Stimulated activated CD4-positive, alpha-beta T cell treated with anti-CD3 and anti-CD28 coated beads, Interleukin-4, amount 100 ng/mL, for 1 hour (primary cell): Measurements from ENCODE around the gene GORASP2.

Source experiments
- DNase-seq: peaks from one replicate; pipeline ENCODE4 v3.0.0-alpha.2; 2020

Gene GORASP2

DNA sequence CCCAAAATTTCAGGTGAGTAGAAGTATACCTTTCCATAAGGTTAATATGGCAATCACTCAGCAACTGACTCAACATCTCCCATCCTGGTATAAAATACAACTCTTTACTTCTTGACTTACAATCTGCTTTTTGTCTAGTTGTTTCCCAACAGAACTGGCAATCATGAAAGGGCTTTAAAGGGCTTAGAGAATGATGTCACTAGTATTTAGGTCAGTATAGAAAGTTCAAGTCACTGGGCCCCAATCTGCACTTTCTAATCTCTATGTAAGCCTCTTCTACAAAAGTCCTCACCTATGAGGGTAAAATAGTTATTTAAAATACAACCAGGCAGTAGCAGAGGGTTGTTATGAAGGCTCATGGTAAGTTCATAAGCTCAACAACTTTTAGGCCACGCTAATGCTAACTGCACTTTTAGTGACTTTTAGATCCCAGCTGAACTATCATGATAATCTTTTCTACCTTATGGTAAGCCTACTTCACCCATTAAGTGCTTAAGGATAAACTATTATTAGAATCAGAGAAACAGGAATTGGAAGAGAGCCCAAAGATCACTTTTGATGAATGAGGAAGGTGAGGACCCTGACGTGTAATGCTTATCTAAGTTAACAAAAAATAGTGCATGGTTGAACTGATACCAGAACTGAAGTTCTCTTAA lies 79.6 kb downstream of the GORASP2 start:
- DNase-seq = no peak

DNA sequence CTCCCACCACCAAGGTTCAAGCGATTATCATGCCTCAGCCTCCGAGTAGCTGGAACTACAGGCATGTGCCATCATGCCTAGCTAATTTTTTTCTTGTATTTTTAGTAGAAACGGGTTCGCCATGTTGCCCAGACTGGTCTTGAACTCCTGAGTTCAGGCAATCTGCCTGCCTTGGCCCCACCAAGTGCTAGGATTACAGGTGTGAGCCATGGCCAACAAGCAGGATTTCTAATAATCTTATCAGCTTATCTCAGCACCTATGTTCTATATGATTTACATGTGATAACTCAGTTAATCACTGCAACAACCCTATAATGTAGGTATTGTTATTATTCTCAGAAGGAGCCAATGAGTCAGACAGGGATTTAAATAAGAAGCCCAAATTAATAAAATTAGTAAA lies 80.3 kb downstream of the GORASP2 start:
- DNase-seq = no peak

DNA sequence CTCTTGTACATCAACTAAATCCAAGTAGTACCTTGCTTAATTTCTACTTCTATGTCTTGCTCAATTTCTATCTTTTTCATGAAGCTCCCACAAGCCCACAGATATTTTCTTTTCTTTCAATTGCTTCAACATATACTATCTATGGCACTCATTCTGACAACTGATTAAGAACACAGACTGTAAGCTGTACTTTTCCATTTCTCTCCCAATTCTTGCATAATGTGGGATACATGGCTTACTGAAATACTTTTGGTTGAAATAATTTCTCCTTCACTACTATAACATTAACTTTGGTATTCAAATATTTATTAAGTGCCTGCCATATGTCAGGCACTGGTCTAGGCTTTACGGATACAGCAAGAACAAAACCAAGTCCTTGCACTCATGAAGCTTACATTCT lies 84.8 kb downstream of the GORASP2 start:
- no peak for DNase-seq

DNA sequence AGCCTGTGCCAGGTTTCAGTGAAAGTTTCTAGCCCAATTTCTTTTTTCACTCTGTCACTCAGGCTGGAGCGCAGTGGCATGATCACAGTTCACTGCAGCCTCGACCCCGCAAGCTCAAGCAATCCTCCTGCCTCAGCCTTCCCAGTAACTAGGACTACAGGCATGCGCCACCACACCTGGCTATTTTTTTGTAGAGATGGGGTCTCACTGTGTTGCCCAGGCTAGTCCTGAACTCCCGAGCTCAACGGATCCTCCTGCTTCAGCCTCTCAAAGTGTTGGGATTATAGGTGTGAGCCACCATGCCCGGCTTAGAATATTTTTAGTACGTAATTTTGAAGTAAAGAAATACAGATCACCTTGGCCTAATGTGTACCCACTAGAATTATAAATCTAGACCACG lies 87.1 kb downstream of the GORASP2 start:
- no peak for DNase-seq
